GM18520 (cell line): Measurements from ENCODE around the gene SFTPA2.
"Not testable (repeated sequence)": the region's sequence is repeated elsewhere in the genome, so short reads cannot be mapped to it uniquely, and the experiment has no call there.

Experiments used
- ATAC-seq: cut with Tn5 transposase; IDR thresholded peaks from one replicate; pipeline ENCODE4 v1.9.1; 2021; ENCODE audit not compliant: unreplicated experiment

Gene SFTPA2

DNA sequence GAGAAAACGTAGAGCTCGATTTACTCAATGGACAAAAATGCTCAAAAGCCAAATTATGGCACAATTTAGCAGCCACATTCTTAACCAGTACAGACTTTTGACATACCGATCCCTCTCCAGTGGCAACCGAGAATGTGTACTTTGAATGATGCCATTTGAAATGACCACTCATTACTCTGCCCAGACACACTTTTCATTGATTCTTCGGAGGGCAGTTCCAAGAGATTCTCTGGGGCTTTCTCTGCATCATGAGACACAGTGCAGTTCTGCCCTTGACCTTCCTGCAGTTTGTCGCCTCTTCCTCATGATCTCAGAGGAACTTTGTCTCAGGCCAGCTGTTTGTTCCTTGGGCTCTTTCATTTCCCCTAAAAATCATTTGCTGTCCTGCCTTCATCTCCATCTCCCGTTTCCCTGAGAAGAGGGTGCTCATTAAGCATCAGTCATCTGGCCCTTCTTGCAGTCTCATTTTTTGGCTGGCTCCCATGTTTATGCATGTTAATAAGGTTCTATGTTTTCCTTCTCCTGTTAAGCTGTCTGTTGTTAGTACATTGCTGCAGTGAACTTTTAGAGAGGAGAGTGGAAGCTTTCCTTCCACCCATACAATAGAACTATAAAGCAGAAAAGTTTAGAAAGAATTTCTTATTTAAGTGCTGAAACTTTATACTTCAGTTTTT lies 43.5 kb downstream of the SFTPA2 start:
- not testable (repeated sequence) for ATAC-seq

DNA sequence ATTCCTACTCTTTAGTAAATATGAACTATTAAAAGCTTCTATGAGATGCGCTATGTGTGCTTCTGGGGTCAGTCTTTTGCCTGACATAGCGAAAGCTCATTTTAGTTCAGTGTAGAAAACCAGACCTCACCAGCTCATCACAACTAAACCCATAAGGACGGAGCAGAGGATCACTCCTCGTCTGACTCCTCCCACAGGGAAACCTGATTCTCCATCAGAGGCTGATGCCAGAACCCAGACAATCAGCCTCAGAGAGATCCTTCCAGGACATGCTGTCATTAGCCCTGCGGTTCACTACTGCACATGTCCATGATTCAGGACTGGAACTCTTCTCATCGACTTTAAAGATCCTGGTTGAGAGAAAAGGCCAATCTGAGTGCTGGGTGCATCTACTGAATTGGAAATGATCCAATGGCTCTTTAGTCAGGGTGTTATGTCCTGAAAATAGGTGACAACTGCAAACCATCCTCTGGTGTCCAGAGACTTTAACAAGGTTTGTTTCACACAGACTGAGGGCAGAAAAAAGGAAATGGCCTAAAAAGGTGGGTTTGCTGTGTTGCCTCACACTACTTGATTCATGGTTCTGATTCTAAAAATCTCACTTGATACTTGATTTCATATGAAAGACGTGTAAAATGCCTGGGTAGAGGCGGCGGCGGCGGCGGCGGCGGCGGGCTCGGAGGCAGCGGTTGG lies 48.2 kb downstream of the SFTPA2 start, which contains the start of gene EIF5AL1:
Gene EIF5AL1, plus strand, starts transcription at position 643 of the 693 bp plus-strand sequence. CDS start 117 bp downstream, outside the sequence.
- not testable (repeated sequence) for ATAC-seq

- ATAC-seq = not testable (repeated sequence)
Observed at GRCh38 chr10:79509934-79510508, 50.2 kb downstream of the SFTPA2 start.

DNA sequence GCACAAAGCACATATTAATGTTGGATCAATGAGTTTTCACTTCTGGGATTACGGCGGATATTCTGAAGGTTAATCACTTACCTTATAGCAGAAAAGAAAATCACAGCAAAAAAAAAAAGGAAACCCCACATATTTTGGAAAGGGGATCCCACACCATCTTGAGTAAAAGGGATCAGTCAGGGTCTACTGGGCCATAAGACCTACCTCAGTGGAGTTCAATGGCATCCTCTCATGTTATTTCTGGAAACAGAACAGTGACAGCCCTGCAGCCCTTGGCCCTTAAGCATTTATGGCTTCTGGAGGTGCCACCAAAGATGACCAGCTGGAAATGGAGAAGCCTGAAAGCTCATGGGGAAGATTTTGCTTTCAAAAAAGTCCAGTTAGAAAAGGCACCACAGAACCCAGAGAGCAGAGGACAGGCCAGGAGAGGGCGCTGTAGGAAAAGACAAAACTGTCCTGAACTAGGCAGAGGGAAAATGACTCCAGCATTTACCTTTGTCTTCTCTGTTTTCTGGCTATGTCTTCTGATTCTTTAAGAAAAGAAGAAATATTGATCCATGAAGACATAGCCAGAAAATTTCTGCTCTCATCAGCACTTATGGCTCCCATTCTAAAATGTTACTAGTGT lies 50.8 kb downstream of the SFTPA2 start:
- not testable (repeated sequence) for ATAC-seq

- ATAC-seq = not testable (repeated sequence)
Observed at GRCh38 chr10:79508245-79508644, 52.0 kb downstream of the SFTPA2 start.

DNA sequence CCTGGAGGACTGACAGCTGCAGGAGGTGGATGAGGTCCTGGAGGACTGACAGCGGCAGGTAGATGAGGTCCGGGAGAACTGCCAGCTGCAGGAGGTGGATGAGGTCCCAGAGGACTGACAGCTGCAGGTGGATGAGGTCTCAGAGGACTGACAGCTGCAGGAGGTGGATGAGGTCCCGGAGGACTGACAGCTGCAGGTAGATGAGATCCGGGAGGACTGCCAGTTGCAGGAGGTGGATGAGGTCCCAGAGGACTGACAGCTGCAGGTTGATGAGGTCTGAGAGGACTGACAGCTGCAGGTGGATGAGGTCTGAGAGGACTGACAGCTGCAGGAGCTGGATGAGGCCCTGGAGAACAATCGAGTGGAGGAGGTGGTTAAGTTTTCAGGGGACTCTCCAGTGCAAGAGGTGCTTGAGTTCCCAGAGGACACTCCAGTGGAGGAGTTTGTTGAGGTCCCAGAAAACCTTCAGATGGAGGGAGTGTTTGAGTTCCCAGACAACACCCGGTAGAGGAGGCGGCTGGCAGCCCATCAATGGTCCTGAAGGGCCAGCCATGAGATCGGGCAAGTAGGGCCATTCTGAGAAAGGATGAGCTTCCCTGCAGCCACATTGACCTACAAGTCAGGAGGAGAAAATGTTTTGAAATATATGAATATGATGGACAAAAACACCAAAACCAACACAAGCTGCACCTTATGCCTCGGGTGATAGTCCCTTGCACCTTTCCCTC lies 52.6 kb downstream of the SFTPA2 start:
- no peak for ATAC-seq
